GM11168 (cell line): Measurements from ENCODE around the gene OR5V1.
"Not testable (repeated sequence)": the region's sequence is repeated elsewhere in the genome, so short reads cannot be mapped to it uniquely, and the experiment has no call there.

Experiments used
- in situ Hi-C: fragments of 300-500 bp; cut with MboI; formaldehyde crosslinking; loops from one replicate; pipeline ENCODE4 v1.12.0; 2022; ENCODE audit warnings: low sequenced_read_pairs; ENCODE audit not compliant: unreplicated experiment

Gene OR5V1

DNA sequence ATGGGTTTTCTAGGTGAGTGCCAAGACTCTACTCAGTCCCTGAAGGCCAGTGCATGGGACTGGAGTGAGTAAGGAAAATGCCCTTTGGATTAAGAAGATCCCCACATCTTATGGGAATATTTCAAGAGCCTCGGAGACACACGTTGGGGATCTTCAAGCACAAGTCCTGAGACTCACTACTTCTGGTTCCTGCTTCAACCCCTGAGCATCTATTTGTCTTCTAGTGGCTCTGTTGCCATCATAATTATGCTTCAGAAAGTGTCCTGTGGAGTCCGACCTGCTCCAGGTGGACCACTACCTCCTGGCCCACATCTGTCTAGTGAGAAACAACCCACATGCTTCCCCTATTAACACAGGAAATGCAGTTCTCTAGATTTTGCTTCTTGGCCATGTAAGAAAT lies at the start of gene OR5V1:
Gene OR5V1, minus strand, starts transcription at position 101 of the 400 bp plus-strand sequence. CDS start 12,670 bp downstream, outside the sequence.
- in situ Hi-C loops, result no loop called here

DNA sequence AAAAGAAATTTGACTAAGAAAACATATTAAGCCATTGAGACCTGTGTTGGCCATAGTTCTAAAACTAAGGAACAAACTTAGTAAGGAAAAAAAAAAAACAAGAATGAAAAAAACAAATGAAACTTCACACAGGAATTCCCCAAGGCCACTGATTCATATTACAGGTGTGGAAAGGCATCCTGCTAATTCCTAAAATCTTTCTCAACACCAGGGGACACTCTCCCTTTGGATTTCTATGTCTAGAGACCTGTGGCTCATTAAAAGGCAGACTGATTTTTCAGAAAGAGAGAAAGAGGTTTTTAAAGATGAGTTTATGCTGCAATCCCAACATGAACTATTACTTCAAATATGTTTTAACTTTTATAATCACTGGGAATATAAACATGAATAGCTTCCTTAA lies 45.9 kb upstream of the OR5V1 start, which contains the start of gene OR12D1:
Gene OR12D1, plus strand, starts transcription at position 341 of the 400 bp plus-strand sequence.
- in situ Hi-C loops, result no loop called here

DNA sequence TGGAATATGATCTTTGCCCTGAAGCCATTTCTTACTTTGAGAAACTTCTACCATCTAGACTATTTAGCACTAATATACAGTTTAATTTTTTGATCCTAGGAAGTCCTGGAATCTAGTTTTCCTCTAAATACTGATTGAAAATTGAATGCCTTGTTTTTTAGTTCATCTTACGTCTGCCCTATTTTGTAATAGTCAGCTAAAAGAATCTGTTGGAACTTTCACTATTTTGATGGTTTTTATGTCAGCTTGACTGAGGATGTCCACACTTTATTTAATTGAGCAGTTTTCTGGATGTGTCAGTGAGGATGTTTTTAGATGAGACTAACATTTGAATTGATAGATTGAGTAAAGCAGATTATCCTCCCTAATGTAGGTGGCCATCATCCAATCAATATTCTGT lies 35.1 kb upstream of the OR5V1 start:
- in situ Hi-C loops, result no loop called here

DNA sequence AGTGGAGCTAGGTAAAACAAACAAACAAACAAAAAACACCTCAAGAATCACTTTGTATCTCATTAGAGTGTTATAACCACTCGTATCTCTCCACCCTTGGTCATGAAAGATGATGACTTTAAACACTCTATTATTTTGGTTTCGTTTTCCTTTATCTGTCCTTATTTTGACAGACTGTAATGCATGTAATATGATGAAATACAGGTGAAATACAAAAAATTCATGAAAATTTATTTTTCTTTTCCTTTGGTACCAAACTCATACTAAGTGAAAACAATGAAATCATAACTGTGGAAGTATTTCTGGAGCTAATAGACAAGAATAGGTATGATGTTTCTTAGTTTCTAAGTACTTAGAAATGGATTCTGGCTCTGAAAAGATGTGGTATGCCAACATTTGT lies 30.9 kb upstream of the OR5V1 start:
- in situ Hi-C loops, result no loop called here

DNA sequence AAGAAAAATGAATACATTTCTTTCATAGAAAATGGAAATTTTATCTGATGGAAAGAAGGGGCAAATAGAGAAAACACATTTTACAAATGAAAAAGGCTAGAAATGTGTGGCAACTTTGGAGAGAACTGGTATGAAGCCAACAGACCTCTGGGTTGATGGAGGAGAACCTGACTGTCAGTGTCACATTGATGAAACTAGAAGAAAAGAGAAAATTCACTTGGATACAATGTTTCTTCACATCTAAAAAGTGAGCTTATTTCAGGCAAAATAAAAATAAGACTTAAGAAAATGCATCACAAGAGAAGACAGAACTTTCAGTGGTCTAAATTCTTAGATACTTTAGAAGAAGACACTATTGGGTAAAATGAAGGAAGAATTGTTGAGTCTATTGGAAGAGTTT lies 26.7 kb upstream of the OR5V1 start, which contains the start of gene OR12D2:
Gene OR12D2, plus strand, starts transcription at position 301 of the 400 bp plus-strand sequence. CDS start 1,069 bp downstream, outside the sequence.
- in situ Hi-C loops, result no loop called here

DNA sequence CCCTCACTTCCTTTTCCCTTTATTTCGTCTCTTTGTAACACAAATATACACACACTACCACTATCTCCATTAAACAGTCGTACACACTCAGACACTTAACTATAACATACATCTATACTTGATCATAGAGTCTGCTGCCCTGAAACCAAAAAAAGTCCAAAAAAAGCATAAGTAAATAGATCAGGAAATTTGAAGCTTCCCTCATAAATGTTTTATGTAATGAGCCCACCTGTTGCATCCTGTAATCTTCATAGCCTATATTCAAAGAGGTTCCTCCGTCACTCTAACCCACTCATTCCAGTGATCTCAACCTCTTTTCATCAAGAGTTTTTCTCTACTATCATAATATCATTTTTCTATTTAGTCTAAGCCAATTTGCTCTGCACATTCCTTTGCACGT lies 19.9 kb upstream of the OR5V1 start:
- in situ Hi-C loops, result no loop called here

DNA sequence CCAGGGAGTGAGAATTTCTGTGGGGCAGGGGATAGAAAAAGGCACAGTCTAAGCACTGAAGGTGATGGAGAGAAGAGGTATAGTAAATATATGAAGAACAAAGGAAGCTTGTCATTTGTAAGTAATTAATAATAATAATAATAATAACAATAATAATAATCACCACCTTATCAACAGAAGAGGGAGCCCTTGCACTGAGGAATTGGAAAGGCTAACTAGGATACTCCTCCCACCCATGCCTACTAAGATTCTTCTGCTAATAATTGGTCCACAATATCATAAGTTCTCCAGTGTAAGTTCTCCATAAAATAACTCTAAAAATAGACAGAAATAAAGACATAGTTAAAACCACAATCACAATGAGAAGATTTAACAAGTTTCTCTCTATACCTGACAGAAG lies 7.3 kb upstream of the OR5V1 start:
- in situ Hi-C loops, result no loop called here

DNA sequence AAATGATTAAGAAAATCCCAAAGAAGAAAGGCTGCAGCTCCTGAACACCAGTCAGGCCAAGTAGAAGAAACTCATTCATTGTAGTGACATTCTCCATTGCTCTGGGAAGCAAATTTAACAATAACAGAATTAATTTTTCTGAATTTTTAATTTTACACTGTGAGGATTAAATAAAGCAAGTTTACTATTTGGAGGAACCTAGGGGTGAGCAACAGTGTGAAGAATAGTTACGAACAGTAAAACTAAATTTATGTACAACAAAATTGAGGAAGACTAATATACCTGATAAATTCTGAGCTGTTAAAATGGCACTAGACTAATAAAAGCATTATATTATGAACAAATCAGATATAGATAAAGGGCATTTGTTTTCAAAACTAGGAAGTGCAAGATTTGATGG lies 6.5 kb upstream of the OR5V1 start, which contains the start of gene OR12D3:
Gene OR12D3, minus strand, starts transcription at position 101 of the 400 bp plus-strand sequence. Its CDS starts 4 bp downstream, at position 97.
- in situ Hi-C loops, result no loop called here

DNA sequence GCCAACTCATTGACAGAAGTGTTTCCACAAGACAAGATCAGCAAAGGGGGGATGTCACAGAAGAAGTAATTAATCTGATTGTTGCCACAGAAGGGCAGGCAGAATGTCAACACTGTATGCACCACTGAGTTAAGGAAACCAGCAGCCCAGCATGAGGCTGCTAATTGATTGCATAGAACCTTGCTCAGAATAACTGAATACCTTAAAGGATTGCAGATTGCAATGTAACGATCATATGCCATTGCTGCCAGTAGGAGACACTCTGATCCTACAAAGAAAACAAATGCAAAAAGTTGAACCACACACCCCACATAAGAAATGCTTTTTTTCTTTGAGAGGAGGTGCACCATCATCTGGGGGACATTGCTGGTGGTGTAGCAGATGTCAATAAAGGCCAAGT lies 13.1 kb downstream of the OR5V1 start:
- in situ Hi-C loops, result no loop called here

DNA sequence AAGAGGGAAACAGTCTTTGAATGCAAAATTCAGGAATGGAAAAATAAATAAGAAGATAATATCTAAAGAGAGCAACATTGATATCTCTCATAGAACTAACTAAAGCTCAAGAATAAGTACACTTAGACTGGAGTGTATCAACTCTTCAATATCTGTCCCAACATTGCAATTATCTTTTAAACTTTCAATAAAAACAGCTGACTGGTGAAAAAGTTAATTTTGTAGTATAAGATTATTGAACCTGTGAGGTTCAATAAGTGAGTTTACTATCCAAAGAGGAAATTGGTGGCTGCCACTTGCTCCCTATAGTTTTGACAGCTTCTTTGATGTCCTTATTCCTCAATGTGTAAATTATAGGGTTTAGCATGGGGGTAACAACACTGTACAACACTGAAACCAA lies 13.7 kb downstream of the OR5V1 start:
- in situ Hi-C loops, result no loop called here

DNA sequence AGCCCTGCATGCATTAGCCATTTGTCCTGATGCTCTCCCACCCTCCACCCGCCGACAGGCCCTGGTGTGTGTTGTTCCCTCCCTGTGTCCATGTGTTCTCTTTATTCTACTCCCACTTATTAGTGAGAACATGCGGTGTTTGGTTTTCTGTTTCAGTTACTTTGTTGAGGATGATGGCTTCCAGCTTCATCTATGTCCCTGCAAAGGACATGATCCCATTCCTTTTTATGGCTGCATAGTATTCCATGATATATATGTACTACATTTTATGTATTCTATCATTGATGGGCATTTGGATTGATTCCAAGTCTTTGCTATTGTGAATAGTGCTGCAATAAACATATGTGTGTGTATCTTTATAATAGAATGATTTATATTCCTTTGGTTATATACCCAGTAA lies 19.3 kb downstream of the OR5V1 start:
- in situ Hi-C loops, result not testable (repeated sequence)

DNA sequence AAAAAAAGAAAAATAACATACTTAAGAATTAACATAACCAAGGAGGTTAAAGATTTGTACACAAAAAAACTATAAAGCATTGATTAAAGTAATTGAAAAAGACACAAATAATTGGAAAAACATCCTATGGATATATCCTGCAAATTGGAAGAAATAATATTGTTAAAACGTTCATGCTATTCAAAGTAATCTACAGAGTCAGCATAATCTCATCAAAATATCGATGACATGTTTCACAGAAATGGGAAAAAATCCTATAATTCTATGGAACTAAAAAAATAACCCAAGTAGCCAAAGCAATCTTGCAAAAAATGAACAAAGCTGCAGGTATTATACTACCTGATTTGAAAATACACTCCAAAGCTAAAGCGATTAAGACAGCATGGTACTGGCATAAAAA lies 23.3 kb downstream of the OR5V1 start:
- in situ Hi-C loops, result no loop called here

DNA sequence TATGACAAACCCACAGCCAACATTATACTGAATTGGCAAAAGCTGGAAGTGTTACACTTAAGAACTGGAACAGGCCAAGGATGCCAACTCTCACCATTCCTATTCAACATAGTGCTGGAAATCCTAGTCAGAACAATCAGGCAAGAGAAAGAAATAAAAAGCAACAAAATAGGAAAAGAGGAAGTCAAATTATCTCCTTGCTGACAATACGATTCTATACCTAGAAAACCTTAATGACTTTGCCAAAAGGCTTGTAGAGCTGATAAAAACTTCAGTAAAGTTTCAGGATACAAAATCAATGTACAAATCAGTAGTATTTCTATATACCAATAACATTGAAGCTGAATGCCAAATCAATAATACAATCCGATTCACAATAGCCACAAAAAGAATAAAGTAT lies 32.4 kb downstream of the OR5V1 start:
- in situ Hi-C loops, result no loop called here

DNA sequence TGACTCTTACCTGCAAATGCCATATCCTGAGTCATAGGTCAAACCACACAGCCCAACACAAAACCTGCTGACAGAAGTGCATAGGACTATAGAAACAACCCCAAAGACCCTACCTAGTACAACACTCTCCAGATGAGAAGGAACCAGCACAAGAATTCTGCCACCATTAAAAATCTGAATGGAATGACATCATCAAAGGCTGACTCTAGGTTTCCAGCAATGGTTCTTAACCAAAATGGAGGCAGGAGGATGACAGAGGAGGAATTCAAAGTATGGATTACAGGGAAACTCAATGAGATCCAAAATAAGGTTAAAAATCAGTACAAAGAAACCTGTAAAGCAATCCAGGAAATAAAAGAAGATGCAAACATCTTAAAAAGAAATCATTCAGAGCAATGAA lies 36.0 kb downstream of the OR5V1 start:
- in situ Hi-C loops, result no loop called here

DNA sequence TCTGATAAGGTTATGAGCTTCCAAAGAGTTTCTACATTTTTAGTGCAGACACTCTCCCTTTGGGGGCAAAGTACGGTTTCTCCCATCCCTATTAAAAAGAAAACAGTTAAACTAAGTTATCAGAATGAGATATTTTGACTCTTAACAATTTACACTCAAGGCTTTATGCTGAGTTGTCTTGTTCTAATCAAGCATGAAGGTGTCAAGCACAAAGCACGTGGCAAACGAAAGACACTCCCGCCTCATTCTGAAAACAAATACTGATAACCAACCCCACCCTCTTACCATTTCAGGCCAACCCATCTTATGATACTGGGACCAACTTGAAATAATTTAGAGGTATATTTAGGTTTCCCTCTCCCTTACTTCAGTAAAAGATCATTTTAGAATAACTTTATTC lies 42.9 kb downstream of the OR5V1 start:
- in situ Hi-C loops, result no loop called here

DNA sequence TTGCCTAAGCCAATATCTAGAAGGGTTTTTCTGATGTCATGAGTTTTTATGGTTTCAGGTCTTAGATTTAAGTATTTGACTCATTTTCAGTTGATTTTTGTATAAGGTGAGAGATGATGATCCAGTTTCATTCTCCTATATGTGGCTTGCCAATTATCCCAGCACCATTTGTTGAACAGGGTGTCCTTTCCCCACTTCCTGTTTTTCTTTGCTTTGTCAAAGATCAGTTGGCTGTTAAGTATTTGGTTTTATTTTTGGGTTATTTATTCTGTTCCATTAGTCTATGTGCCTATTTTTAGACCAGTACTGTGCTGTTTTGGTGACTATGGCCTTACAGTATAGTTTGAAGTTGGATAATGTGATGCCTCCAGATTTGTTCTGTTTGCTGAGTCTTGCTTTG lies 45.3 kb downstream of the OR5V1 start:
- in situ Hi-C loops, result not testable (repeated sequence)

DNA sequence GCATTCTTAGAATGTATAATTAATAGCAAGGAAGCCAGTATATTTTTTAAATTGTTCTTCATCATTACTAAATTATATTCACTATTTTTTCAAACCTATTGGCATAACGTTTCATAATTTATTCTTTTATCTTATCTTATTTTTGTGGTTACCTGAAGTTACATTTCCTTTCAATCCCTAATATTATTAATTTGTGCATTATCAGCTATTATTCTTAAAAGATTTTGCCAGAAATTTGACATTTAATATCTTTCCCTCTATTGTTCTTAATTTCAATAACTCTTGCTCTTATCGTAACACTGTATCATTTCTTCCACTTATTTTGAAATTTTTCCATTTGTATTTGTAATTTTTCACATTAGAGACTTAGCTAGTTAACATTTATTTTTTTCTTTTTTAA lies 48.7 kb downstream of the OR5V1 start:
- in situ Hi-C loops, result no loop called here
